SK-N-SH treated with all-trans-retinoic acid at 6 μM for 48 hours (cell line): ENCODE results near the gene C10orf105.

Source experiments
- ATAC-seq: fragments of 200-7000 bp; cut with Tn5 transposase; 3 replicates; pipeline ENCODE4 v1.9.1; 2020; ENCODE audit warnings: mild to moderate bottlenecking, moderate library complexity
- ARNTL ChIP-seq: fragments of 450-650 bp; formaldehyde crosslinking; IDR thresholded peaks from 2 replicates; pipeline ENCODE4 v1.5.0; 2020; ENCODE audit warnings: low read depth, mild to moderate bottlenecking, moderate library complexity, borderline replicate concordance
- BACH2 ChIP-seq: fragments of 250-450 bp; sonication (Bioruptor Pico); IDR thresholded peaks from 2 replicates; pipeline ENCODE4 v1.9.0; 2021; ENCODE audit warnings: mild to moderate bottlenecking, borderline replicate concordance
- CSDC2 ChIP-seq: fragments of 250-450 bp; sonication (Bioruptor Pico); IDR thresholded peaks from 2 replicates; pipeline ENCODE4 v1.5.0; 2020; ENCODE audit warnings: mild to moderate bottlenecking, moderate library complexity
- GLIS3 ChIP-seq: fragments of 250-450 bp; sonication (Bioruptor Pico); IDR thresholded peaks from 2 replicates; pipeline ENCODE4 v1.5.0; 2020; ENCODE audit warnings: mild to moderate bottlenecking, moderate library complexity
- ISL1 ChIP-seq: fragments of 250-450 bp; sonication (Bioruptor Pico); IDR thresholded peaks from 2 replicates; pipeline ENCODE4 v2.1.2; 2022; ENCODE audit warnings: mild to moderate bottlenecking, moderate library complexity
- PPARA ChIP-seq: fragments of 250-450 bp; sonication (Bioruptor Pico); IDR thresholded peaks from 2 replicates; pipeline ENCODE4 v1.5.0; 2020; ENCODE audit warnings: mild to moderate bottlenecking, borderline replicate concordance
- SNAI2 ChIP-seq: fragments of 250-450 bp; sonication (Bioruptor Pico); IDR thresholded peaks from 2 replicates; pipeline ENCODE4 v1.5.0; 2020; ENCODE audit warnings: mild to moderate bottlenecking, moderate library complexity
- TCF4 ChIP-seq: fragments of 250-450 bp; sonication (Bioruptor Pico); IDR thresholded peaks from 2 replicates; pipeline ENCODE4 v1.8.0; 2021; ENCODE audit warnings: mild to moderate bottlenecking, moderate library complexity, borderline replicate concordance
- TOX ChIP-seq: fragments of 250-450 bp; sonication (Bioruptor Pico); IDR thresholded peaks from 2 replicates; pipeline ENCODE4 v1.8.0; 2021; ENCODE audit warnings: mild to moderate bottlenecking, moderate library complexity, borderline replicate concordance
- ZC3H10 ChIP-seq: fragments of 250-450 bp; sonication (Bioruptor Pico); IDR thresholded peaks from 2 replicates; pipeline ENCODE4 v1.5.1; 2021; ENCODE audit warnings: mild to moderate bottlenecking, moderate library complexity
- ZFP3 ChIP-seq: fragments of 250-450 bp; sonication (Bioruptor Pico); IDR thresholded peaks from 2 replicates; pipeline ENCODE4 v1.5.0; 2020; ENCODE audit warnings: mild to moderate bottlenecking, moderate library complexity
- ZFP30 ChIP-seq: fragments of 450-650 bp; formaldehyde crosslinking; IDR thresholded peaks from 2 replicates; pipeline ENCODE4 v1.5.0; 2022; ENCODE audit warnings: mild to moderate bottlenecking, moderate library complexity
- ZNF565 ChIP-seq: fragments of 450-650 bp; formaldehyde crosslinking; conservative IDR thresholded peaks from 2 replicates; pipeline ENCODE4 v1.5.0; 2020; ENCODE audit warnings: low read depth, mild to moderate bottlenecking, moderate library complexity
- ZNF70 ChIP-seq: fragments of 450-650 bp; formaldehyde crosslinking; IDR thresholded peaks from 2 replicates; pipeline ENCODE4 v1.5.0; 2020; ENCODE audit warnings: mild to moderate bottlenecking, moderate library complexity
- ZNF8 ChIP-seq: fragments of 450-650 bp; formaldehyde crosslinking; IDR thresholded peaks from 2 replicates; pipeline ENCODE4 v1.5.0; 2020; ENCODE audit warnings: mild to moderate bottlenecking, moderate library complexity
- TF ChIP-seq, protein P1 (sequence below): fragments of 250-450 bp; sonication (Bioruptor Pico); IDR thresholded peaks from 2 replicates; pipeline ENCODE4 v1.8.0; 2021; ENCODE audit warnings: low read depth, mild to moderate bottlenecking, moderate library complexity, borderline replicate concordance
- TF ChIP-seq, protein P2 (sequence below): fragments of 250-450 bp; sonication (Bioruptor Pico); IDR thresholded peaks from 2 replicates; pipeline ENCODE4 v1.5.1; 2020; ENCODE audit warnings: low read depth, mild to moderate bottlenecking, moderate library complexity
- TF ChIP-seq, protein P3 (sequence below): fragments of 250-450 bp; sonication (Bioruptor Pico); IDR thresholded peaks from 2 replicates; pipeline ENCODE4 v1.5.0; 2020; ENCODE audit warnings: mild to moderate bottlenecking, moderate library complexity
- TF ChIP-seq, protein P4 (sequence below): fragments of 250-450 bp; sonication (Bioruptor Pico); IDR thresholded peaks from 2 replicates; pipeline ENCODE4 v1.5.1; 2021; ENCODE audit warnings: mild to moderate bottlenecking, moderate library complexity

Gene C10orf105

DNA sequence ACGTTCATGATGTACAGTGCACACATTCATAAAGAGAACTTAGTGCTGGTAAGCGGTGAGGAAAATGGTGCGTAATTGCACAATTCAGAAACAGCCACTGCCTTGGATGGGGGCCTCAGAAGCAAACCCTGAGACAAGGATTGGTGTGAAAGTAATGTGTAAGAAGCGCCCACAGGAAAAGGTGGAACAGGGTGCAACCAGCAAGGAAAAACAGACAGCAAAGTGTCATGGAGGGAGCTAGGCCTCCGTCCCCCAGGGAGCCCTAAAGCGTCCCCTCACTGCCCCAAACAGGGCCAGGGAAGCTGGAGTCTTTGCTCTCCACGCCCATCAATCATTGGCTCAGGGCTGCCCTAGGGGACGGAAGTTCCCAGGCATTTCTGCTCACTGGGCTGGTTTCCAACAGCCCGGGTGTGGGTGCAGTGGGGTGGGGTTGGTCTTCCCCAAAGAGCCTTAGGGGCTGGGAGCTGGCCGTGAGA, 9.6 kb upstream of the C10orf105 start:
- ATAC-seq = no peak
- TF ChIP-seq, protein P1, sequence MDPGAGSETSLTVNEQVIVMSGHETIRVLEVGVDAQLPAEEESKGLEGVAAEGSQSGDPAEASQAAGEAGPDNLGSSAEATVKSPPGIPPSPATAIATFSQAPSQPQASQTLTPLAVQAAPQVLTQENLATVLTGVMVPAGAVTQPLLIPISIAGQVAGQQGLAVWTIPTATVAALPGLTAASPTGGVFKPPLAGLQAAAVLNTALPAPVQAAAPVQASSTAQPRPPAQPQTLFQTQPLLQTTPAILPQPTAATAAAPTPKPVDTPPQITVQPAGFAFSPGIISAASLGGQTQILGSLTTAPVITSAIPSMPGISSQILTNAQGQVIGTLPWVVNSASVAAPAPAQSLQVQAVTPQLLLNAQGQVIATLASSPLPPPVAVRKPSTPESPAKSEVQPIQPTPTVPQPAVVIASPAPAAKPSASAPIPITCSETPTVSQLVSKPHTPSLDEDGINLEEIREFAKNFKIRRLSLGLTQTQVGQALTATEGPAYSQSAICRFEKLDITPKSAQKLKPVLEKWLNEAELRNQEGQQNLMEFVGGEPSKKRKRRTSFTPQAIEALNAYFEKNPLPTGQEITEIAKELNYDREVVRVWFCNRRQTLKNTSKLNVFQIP (CRISPR knock-in tag) = no peak
- TF ChIP-seq GLIS3 (CRISPR knock-in tag) (no peak), ZNF565 (CRISPR knock-in tag) (no peak), ZFP30 (no peak), PPARA (no peak), BACH2 (no peak), ZNF70 (CRISPR knock-in tag) (no peak)
- TF ChIP-seq, protein P2, sequence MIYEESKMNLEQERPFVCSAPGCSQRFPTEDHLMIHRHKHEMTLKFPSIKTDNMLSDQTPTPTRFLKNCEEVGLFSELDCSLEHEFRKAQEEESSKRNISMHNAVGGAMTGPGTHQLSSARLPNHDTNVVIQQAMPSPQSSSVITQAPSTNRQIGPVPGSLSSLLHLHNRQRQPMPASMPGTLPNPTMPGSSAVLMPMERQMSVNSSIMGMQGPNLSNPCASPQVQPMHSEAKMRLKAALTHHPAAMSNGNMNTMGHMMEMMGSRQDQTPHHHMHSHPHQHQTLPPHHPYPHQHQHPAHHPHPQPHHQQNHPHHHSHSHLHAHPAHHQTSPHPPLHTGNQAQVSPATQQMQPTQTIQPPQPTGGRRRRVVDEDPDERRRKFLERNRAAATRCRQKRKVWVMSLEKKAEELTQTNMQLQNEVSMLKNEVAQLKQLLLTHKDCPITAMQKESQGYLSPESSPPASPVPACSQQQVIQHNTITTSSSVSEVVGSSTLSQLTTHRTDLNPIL (CRISPR knock-in tag) = no peak

DNA sequence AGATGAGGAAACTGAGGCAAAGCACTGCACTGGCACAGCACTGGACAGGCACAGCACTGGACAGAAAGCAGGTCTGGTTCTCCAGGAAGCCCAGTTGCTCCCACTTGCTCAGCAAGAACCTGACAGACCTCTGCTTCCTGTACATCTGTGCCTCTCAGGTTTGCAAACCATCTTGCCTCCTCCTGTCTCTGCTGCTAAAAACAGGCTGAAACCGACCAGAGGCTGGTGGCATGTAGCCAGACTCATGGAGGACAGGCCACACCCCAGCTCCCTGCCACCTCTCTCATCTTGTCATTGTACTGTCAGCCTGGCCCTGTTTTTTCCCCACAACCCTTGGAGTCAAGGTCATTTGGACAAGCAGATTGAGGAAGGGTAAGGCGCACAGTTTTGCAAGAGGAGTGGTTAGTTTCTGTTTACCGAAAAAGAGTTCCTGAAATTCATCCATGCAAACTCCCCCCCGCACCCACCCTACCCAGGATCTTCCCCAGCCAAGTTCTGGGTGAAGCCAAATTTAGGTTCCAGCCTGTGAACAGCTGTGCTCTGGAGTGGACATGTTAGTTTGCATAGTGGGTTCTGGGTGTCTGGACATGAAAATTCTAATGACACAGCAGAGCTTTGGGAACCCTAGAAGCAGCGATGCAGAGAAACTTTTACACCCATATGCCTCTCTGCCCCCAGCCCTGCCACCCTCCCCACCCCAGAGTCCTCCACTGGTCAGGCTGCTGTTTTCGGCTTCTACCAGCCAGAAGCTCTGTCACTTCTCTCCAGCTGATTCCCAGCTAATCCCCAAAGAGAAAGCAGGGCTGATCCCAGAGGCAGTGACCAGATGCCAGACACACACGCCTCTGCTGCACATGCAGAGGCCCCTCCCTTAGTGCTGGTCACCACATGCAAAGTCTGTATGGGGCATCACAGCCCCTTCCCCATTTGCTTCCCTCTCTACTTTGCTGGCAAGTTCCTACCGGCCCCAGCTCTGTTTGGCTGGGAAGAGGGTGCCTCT, 8.5 kb upstream of the C10orf105 start:
- peak; percentile 27 for ATAC-seq
- no peak for TF ChIP-seq BACH2
- TF ChIP-seq, protein P3, sequence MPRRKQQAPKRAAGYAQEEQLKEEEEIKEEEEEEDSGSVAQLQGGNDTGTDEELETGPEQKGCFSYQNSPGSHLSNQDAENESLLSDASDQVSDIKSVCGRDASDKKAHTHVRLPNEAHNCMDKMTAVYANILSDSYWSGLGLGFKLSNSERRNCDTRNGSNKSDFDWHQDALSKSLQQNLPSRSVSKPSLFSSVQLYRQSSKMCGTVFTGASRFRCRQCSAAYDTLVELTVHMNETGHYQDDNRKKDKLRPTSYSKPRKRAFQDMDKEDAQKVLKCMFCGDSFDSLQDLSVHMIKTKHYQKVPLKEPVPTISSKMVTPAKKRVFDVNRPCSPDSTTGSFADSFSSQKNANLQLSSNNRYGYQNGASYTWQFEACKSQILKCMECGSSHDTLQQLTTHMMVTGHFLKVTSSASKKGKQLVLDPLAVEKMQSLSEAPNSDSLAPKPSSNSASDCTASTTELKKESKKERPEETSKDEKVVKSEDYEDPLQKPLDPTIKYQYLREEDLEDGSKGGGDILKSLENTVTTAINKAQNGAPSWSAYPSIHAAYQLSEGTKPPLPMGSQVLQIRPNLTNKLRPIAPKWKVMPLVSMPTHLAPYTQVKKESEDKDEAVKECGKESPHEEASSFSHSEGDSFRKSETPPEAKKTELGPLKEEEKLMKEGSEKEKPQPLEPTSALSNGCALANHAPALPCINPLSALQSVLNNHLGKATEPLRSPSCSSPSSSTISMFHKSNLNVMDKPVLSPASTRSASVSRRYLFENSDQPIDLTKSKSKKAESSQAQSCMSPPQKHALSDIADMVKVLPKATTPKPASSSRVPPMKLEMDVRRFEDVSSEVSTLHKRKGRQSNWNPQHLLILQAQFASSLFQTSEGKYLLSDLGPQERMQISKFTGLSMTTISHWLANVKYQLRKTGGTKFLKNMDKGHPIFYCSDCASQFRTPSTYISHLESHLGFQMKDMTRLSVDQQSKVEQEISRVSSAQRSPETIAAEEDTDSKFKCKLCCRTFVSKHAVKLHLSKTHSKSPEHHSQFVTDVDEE (CRISPR knock-in tag) = no peak
- TF ChIP-seq TCF4 (CRISPR knock-in tag) = peak; percentile 23; the same call in 1 of the 2 replicates

DNA sequence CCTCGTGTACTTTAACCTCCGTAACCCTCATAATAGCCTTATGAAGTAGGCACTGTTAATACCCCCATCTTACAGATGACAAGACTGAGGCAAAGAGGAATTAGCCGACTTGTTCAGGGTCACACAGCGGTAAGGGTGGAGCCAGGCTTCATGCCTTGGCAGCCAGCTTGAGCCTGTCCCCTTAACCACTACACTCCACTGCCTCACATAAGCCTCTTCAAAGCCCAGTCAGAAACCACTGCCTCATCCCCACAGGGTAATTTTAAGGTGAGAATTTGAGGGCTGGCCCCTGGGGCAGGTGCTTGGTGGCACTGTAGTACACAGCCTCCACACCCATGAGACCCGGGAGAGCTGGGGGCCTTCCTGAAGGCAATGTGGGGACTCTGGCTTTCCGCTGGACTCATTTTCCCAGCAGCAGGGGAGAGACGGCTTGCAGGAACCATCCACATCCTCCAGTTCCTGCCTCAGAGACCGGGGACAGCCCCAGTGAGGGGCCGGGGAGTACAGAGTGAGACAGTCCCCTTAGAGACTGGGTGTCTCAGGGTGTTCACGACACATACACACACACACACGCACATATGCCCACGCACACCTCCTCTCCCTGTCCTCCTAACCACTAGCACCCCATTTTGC, 7.6 kb upstream of the C10orf105 start:
- no peak for ATAC-seq
- TF ChIP-seq, protein P2 (CRISPR knock-in tag) = no peak
- TF ChIP-seq GLIS3 (CRISPR knock-in tag) (no peak), ZFP30 (no peak)

DNA sequence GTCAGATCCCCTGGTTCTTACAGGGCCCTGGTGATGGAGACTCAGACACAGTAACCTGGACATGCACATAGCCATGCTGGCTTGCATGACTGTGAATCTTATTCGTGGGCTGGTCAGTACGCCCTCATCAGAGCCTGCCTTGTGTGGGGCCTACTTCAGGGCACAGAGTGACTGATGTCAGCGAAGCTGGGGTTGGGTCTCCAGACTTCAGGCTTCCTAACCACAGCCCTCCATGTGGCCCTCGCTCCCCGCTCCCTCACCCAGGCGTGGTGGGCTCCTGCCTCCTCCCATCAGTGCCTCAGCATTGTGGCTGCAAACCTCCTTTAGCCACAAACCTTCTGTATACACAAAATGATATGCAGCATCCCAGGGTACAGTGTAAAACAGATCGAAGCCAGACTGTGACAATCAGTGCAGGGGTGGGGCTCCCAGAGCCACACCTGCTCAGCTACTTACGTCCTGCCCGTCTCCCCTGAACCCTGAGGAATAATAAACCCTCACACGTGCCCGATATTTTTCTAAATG, 7.1 kb upstream of the C10orf105 start:
- peak; percentile 10; the same call in 1 of the 3 replicates for ATAC-seq
- TF ChIP-seq ZNF70 (CRISPR knock-in tag) (no peak), PPARA (no peak), ZFP3 (no peak), BACH2 (no peak), ZC3H10 (CRISPR knock-in tag) (no peak), ISL1 (CRISPR knock-in tag) (no peak), TCF4 (CRISPR knock-in tag) (no peak), ZNF8 (no peak), CSDC2 (no peak), SNAI2 (CRISPR knock-in tag) (no peak), TOX (CRISPR knock-in tag) (no peak), ZNF565 (CRISPR knock-in tag) (no peak), ZFP30 (no peak), ARNTL (no peak)
- TF ChIP-seq, protein P2 (CRISPR knock-in tag) = no peak
- TF ChIP-seq, protein P3 (CRISPR knock-in tag) = no peak
- TF ChIP-seq, protein P4, sequence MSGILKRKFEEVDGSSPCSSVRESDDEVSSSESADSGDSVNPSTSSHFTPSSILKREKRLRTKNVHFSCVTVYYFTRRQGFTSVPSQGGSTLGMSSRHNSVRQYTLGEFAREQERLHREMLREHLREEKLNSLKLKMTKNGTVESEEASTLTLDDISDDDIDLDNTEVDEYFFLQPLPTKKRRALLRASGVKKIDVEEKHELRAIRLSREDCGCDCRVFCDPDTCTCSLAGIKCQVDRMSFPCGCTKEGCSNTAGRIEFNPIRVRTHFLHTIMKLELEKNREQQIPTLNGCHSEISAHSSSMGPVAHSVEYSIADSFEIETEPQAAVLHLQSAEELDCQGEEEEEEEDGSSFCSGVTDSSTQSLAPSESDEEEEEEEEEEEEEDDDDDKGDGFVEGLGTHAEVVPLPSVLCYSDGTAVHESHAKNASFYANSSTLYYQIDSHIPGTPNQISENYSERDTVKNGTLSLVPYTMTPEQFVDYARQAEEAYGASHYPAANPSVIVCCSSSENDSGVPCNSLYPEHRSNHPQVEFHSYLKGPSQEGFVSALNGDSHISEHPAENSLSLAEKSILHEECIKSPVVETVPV = no peak
